Stimulated activated CD8-positive, alpha-beta memory T cell treated with anti-CD3 and anti-CD28 coated beads, Interleukin-7, amount 100 ng/mL, for 1 hour (primary cell): ENCODE results near the gene MCTS1.
"Not testable (repeated sequence)": the region's sequence is repeated elsewhere in the genome, so short reads cannot be mapped to it uniquely, and the experiment has no call there.

ENCODE experiments used
- DNase-seq, 2 donors: peaks; one replicate each; pipeline ENCODE4 v3.0.0-alpha.2; 2020; ENCODE audit warnings: low read depth in 2 of 2

Gene MCTS1

DNA sequence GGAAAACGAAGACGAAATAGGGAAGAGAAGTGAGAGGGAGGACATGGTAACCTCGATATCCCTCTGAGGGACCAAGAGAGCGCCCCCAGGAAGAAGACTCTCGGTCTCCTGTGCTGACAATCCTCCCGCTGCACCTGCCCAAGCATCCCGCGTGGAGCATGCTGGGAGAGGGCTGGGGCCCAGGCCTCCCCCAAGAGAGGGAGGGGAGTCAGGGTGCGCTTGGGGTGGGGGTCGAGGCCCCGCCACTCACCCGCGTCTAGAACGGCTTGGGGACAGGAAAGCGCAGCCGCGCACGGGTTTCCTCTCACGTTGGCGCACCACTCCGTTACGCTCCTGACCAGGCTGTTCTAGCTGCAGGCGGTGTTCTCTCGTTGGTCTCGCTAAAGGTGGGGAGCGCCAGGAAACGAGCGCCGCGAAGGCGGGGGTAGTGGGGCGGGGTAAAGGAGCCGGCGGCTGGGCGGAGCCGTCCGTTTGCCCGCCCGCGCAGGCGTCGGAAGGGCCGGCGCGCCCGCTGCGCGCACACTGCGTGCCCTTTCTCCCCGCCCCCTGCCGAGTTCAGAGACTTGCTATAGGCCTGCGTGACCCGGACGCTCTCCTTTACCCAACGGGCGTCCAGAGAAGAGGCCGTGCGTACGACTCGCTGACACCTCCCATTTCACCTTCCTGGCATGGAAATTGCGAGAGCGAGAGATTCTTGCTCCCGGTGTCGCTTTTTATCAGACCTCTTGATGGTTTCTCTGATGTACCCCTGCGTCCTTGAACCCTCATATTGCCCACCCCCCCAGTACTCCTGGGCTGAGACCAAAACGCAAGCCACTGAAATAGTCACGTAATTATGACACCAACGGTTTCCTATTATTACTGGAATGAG lies 26.0 kb downstream of the MCTS1 start, which contains the start of gene C1GALT1C1:
Gene C1GALT1C1, minus strand, starts transcription at position 388 of the 871 bp plus-strand sequence. CDS start 2,888 bp downstream, outside the sequence.
- DNase-seq, result peak; percentile 74 to 76

DNA sequence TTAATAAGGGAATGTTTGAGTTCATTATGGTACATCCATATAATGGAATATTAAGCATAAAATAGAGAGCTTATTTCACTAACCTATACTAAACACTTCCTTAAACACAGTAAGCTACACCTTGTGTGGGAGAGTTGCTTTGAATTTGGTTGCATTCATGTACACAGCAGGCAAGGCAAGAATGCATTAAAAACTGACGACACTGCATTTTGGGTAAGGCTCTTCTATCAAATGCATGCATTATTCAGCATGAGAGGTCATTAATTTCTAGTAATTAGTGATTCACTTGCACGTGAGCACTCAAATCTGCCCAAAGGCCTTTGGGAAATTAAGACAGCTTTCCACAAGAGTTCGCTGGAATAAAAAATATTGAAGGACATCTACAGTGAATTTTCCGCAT lies 34.7 kb downstream of the MCTS1 start:
- no peak for DNase-seq

GRCh38 chrX:120642871-120643270 lies 39.0 kb downstream of the MCTS1 start:
- DNase-seq, result no peak

DNA sequence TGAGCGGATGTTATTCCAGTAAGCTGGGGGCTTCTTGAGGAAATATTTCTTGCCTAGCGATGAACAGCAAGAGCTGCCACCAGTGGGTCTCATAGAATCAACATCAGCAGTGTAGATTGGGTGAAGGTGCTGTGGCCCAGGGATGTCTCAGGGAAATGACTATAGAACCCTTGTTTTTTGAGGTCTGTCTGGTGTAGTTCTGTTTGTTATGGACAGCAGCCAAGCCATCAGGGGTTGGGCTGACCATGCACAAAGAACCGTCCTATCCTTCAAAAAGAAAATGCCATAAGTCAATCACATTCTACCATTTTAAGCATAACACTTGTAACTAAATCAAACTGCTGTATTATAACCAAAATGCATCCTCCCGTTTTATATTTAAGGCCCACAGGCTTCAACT lies 43.2 kb downstream of the MCTS1 start:
- no peak for DNase-seq

- DNase-seq, result not testable (repeated sequence)
Observed at GRCh38 chrX:120652256-120652655, 48.4 kb downstream of the MCTS1 start.

GRCh38 chrX:120653000-120653399 lies 49.1 kb downstream of the MCTS1 start:
- DNase-seq, result no peak

GRCh38 chrX:120660637-120661036 lies 56.7 kb downstream of the MCTS1 start:
- no peak for DNase-seq
